AG20443 (cell line): Measurements from ENCODE around the gene EEFSEC.

ENCODE experiments used
- DNase-seq: peaks from one replicate; pipeline ENCODE4 v3.0.0; 2012; ENCODE audit warnings: low spot score, mixed read lengths

The EEFSEC gene

GRCh38 chr3:128447561-128448013 lies 294.3 kb downstream of the EEFSEC start:
- DNase-seq, result no peak

- DNase-seq, result no peak
Measured at GRCh38 chr3:128448491-128448890, 295.2 kb downstream of the EEFSEC start.

DNA sequence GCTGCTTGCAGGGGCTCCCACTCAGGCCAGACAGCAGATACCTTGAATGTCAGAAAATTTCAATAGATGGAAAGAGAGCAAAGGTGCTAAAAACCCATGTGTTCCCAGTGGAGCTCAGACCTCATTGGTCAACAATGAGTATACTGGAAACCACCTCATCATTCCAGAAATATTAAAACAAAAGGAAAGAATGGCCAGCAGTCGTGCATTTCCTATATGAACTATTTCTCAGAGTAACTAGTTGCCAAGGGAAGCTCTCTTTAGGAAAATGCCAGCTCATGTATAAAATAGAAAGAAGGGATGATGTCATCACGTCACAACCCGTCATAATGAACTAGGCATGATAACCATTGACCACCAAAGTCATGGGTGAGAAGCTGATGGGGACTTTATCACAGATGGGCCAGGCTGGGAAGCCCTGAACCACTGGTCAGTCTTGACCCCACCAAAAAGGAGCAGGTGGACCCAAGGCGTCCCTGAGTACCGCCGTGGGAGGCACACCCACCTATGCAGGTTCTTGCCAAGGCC lies 295.9 kb downstream of the EEFSEC start:
- DNase-seq, result no peak

- no peak for DNase-seq
Measured at GRCh38 chr3:128452120-128452519, 298.8 kb downstream of the EEFSEC start.

GRCh38 chr3:128452678-128453275 lies 299.5 kb downstream of the EEFSEC start:
- no peak for DNase-seq

DNA sequence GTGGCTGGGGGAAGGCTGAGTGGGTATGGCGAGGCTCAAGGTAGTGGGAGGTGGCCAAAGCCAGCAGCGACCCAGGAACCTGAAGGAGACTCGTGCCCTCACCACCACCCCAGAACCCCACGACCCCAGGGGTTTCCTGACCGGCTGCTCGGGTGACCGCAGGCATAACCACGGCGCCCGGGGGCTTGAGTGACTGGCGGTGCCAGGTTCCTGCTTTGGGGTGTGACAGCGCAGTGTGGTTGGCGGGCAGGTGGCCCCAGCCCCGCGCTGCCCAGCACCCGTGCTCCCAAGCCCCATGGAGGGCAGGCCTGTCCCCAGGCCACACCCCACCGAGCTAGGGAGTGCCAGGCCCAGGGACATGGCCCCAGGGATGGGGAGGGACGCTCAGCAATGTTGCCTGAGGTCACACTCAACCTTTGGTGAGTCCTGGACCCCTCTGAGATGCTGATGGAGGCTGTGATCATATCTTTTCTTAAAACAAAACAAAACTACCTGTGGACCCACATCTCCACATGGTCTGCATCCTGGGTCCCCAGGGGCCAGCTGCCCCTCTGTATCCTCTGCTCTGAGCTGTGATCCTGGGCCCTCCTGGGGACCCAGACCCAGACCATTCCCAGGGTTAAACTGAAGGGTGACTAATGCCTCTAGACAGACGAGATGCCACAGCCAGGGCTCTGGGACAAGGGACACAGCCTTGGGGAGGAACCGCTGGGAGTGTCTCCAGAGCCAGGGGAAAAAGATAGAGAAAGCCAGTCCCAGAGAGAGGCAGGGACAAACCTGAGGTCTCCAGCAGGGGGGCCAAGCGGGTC lies 300.4 kb downstream of the EEFSEC start:
- no peak for DNase-seq

DNA sequence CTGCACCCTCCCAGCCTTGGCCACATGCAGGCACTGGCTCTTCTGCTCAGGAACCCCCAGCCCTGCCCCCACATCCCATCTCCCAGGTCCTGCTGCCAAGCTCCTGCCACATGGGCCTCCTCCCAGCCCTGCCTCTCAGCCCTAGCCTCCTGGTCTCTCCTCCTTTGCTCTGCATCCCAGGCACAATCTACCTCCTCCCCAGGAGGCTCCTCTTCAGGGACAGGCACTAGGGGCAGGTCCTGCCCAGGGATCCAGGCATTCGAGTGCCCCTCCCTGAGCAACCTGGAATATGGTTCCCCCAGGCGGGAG lies 301.0 kb downstream of the EEFSEC start:
- DNase-seq, result no peak

DNA sequence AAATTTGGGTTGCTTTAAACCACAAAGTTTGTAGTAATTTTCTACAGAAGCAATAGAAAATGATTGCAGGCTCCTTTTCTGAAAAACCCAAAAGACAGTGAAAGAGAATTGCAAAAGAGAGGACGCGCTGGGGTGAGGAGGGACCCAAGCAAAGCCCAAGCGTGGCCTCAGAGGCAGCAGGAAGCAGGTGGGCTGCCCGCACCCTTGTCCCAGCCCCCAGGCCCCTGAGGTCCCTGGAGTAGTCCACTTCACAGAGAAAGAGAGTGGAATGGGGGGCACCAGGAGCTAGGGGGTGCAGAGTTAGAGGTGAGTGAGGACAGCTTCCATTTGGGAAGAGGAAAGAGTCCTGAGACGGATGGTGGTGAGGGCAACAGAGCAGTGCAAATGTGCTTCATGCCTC lies 301.8 kb downstream of the EEFSEC start:
- DNase-seq, result no peak

DNA sequence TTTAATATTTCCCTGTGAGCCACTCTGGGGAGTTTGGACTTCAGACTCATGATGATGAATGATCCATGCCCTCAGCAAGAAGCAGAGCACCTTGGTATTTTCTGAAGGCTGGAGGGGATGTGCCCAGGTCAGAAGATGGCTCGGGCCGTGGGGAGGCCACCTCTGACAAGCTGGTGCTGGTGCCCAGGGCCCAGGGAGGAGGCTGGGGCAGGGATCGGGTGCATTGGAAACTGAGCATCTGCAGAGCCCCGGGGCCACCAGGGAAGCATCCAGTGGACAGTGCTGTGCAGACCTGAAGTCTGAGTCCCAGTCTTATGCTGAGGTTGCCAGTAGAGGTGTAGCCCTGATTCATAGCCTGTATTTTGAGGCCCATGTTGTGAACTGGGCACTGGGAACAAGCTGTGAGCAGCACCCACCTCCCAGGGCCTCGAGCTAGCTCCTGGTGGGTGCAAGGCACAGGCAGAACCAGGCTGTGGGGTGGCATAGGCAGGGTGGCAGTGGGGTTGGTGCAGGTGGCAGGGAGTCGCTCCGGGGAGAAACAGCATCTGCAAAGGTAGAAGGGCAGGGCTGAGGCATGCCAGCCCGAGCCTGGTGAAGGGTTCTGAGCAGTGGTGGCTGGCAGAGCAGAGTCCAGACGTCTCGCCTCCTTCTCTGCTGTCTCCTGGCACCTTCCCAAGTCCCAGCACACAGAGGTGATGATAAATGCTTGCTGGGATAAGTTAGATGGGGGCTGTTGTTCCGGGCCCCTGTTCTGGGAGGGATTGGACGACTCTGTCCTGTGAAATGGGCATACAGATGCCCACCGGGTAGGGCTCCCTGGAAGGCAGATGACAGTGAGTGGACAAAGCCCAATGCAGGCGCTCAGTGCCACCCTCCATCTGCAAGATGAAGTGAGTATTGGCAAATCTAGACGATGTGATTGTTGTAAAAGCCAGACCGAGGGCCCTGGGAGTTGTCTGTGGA lies 302.8 kb downstream of the EEFSEC start:
- DNase-seq, result no peak

DNA sequence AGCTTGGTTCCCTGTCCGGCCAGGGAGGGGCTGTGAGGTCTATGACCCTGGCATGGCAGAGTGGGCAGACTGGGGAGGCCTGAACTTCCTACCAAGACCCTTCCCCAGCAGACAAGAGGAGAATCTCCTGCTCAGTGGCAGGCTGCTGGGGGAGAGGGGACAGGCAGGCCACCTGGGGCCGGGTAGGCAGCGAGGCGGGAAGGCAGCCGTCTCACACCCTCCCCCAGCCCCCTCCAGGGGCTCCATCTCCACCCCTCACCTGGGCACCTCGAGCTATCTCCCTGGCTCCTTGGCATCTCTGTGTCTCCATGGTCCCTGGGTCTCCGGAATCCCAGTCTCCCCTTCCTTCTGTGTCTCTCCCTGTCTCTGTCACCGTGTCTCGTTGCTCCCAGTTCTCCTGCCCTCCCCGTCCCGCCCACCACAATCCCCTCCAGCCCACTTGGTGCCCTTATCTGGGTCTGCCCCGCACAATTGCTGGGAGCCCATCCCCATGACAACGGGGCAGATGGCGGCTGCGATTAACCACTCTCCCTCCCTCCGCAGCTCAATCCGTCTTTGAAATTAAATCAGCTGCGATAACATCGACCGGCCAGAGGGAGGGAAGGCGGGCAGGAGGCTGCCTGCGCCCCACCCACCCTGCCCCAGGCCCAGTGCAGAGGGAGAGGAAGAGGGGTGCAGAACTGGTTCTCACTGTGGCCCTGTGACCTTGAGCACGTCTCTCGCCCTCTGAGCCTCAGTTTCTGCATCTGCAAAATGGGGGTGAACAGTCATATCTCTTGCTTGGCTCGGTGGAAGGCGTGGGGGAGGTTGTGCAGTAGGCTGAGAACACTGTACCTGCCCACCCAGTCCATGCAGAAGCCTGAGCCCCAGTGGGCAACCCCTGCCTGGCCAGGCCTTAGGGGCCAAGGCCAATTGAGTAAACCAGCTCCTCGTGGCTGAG lies 303.8 kb downstream of the EEFSEC start:
- no peak for DNase-seq

DNA sequence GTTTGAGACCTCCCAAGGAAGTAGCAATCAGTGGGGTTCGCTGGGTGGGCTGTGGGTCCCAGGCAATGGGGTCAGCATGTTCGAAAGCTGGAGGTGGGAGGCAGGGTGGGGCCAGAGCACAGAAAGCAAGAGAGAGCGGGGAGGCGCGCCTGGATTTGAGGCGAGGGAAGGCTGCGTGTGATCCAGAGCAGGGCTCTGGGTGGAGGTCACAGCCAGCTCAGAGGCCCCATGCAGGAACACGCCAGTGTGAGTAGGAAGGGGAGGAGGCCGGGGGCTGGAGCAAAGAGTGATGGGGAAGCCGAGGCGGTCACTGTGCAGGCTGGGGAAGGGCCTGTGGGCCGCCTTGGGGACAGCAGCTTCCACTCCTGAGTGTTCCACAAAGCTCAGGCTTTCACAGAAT lies 304.7 kb downstream of the EEFSEC start:
- DNase-seq, result no peak
